SK-N-SH treated with all-trans-retinoic acid at 6 μM for 48 hours (cell line): ENCODE data around the gene GRID1.

Source experiments
- ATAC-seq: fragments of 200-7000 bp; cut with Tn5 transposase; 3 replicates; pipeline ENCODE4 v1.9.1; 2020; ENCODE audit warnings: mild to moderate bottlenecking, moderate library complexity
- ARNTL ChIP-seq: fragments of 450-650 bp; formaldehyde crosslinking; IDR thresholded peaks from 2 replicates; pipeline ENCODE4 v1.5.0; 2020; ENCODE audit warnings: low read depth, mild to moderate bottlenecking, moderate library complexity, borderline replicate concordance
- BACH2 ChIP-seq: fragments of 250-450 bp; sonication (Bioruptor Pico); IDR thresholded peaks from 2 replicates; pipeline ENCODE4 v1.9.0; 2021; ENCODE audit warnings: mild to moderate bottlenecking, borderline replicate concordance
- ESRRG ChIP-seq: fragments of 250-450 bp; sonication (Bioruptor Pico); IDR thresholded peaks from 2 replicates; pipeline ENCODE4 v1.6.1; 2021; ENCODE audit warnings: mild to moderate bottlenecking
- GLIS3 ChIP-seq: fragments of 250-450 bp; sonication (Bioruptor Pico); IDR thresholded peaks from 2 replicates; pipeline ENCODE4 v1.5.0; 2020; ENCODE audit warnings: mild to moderate bottlenecking, moderate library complexity
- ISL1 ChIP-seq: fragments of 250-450 bp; sonication (Bioruptor Pico); IDR thresholded peaks from 2 replicates; pipeline ENCODE4 v2.1.2; 2022; ENCODE audit warnings: mild to moderate bottlenecking, moderate library complexity
- OSR1 ChIP-seq: fragments of 250-450 bp; sonication (Bioruptor Pico); IDR thresholded peaks from 2 replicates; pipeline ENCODE4 v1.8.0; 2022; ENCODE audit warnings: moderate library complexity, mild to moderate bottlenecking, inconsistent platforms
- PPARA ChIP-seq: fragments of 250-450 bp; sonication (Bioruptor Pico); IDR thresholded peaks from 2 replicates; pipeline ENCODE4 v1.5.0; 2020; ENCODE audit warnings: mild to moderate bottlenecking, borderline replicate concordance
- TCF4 ChIP-seq: fragments of 250-450 bp; sonication (Bioruptor Pico); IDR thresholded peaks from 2 replicates; pipeline ENCODE4 v1.8.0; 2021; ENCODE audit warnings: mild to moderate bottlenecking, moderate library complexity, borderline replicate concordance
- TOX ChIP-seq: fragments of 250-450 bp; sonication (Bioruptor Pico); IDR thresholded peaks from 2 replicates; pipeline ENCODE4 v1.8.0; 2021; ENCODE audit warnings: mild to moderate bottlenecking, moderate library complexity, borderline replicate concordance
- ZFP30 ChIP-seq: fragments of 450-650 bp; formaldehyde crosslinking; IDR thresholded peaks from 2 replicates; pipeline ENCODE4 v1.5.0; 2022; ENCODE audit warnings: mild to moderate bottlenecking, moderate library complexity
- ZNF565 ChIP-seq: fragments of 450-650 bp; formaldehyde crosslinking; conservative IDR thresholded peaks from 2 replicates; pipeline ENCODE4 v1.5.0; 2020; ENCODE audit warnings: low read depth, mild to moderate bottlenecking, moderate library complexity
- ZNF8 ChIP-seq: fragments of 450-650 bp; formaldehyde crosslinking; IDR thresholded peaks from 2 replicates; pipeline ENCODE4 v1.5.0; 2020; ENCODE audit warnings: mild to moderate bottlenecking, moderate library complexity
- TF ChIP-seq, protein P1 (sequence below): fragments of 250-450 bp; sonication (Bioruptor Pico); IDR thresholded peaks from 2 replicates; pipeline ENCODE4 v1.5.0; 2020; ENCODE audit warnings: mild to moderate bottlenecking, moderate library complexity
- TF ChIP-seq, protein P2 (sequence below): fragments of 250-450 bp; sonication (Bioruptor Pico); IDR thresholded peaks from 2 replicates; pipeline ENCODE4 v1.5.1; 2021; ENCODE audit warnings: mild to moderate bottlenecking, moderate library complexity
- TF ChIP-seq, protein P3 (sequence below): fragments of 250-450 bp; sonication (Bioruptor Pico); IDR thresholded peaks from 2 replicates; pipeline ENCODE4 v1.8.0; 2021; ENCODE audit warnings: low read depth, mild to moderate bottlenecking, moderate library complexity, borderline replicate concordance
- TF ChIP-seq, protein P4 (sequence below): fragments of 250-450 bp; sonication (Bioruptor Pico); IDR thresholded peaks from 2 replicates; pipeline ENCODE4 v1.8.0; 2020; ENCODE audit warnings: mild to moderate bottlenecking, moderate library complexity, borderline replicate concordance

Gene GRID1

DNA sequence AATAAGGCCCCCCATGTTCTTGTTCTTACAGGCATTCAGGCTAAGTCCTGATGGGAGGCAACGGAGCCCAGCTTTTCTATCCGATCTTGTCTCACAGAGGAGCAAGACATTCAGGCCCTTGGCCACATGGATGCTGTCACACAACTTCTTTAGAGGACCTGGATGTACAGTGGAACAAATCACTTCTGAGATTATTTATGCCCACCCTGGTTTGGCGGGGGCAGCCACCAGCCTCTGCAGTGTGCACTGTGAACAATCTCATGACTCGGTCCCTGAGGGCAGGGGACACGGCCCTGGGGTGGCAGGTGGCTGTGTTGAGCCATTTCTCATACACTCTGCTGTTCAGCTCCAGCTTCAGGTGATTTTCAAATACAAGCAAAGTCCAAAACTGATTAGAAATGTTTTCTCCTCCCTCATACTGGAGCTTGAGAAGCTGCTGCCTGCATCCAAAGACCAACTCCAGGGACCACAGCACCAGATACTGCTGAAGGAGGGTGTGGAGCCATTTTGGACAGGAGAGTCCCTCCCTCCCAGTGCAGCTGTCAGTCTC lies 441.3 kb downstream of the GRID1 start:
- ATAC-seq = no peak
- TF ChIP-seq, protein P1, sequence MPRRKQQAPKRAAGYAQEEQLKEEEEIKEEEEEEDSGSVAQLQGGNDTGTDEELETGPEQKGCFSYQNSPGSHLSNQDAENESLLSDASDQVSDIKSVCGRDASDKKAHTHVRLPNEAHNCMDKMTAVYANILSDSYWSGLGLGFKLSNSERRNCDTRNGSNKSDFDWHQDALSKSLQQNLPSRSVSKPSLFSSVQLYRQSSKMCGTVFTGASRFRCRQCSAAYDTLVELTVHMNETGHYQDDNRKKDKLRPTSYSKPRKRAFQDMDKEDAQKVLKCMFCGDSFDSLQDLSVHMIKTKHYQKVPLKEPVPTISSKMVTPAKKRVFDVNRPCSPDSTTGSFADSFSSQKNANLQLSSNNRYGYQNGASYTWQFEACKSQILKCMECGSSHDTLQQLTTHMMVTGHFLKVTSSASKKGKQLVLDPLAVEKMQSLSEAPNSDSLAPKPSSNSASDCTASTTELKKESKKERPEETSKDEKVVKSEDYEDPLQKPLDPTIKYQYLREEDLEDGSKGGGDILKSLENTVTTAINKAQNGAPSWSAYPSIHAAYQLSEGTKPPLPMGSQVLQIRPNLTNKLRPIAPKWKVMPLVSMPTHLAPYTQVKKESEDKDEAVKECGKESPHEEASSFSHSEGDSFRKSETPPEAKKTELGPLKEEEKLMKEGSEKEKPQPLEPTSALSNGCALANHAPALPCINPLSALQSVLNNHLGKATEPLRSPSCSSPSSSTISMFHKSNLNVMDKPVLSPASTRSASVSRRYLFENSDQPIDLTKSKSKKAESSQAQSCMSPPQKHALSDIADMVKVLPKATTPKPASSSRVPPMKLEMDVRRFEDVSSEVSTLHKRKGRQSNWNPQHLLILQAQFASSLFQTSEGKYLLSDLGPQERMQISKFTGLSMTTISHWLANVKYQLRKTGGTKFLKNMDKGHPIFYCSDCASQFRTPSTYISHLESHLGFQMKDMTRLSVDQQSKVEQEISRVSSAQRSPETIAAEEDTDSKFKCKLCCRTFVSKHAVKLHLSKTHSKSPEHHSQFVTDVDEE (CRISPR knock-in tag) = no peak
- TF ChIP-seq ESRRG (CRISPR knock-in tag) = no peak
- TF ChIP-seq, protein P2, sequence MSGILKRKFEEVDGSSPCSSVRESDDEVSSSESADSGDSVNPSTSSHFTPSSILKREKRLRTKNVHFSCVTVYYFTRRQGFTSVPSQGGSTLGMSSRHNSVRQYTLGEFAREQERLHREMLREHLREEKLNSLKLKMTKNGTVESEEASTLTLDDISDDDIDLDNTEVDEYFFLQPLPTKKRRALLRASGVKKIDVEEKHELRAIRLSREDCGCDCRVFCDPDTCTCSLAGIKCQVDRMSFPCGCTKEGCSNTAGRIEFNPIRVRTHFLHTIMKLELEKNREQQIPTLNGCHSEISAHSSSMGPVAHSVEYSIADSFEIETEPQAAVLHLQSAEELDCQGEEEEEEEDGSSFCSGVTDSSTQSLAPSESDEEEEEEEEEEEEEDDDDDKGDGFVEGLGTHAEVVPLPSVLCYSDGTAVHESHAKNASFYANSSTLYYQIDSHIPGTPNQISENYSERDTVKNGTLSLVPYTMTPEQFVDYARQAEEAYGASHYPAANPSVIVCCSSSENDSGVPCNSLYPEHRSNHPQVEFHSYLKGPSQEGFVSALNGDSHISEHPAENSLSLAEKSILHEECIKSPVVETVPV (CRISPR knock-in tag) = no peak
- TF ChIP-seq ZNF565 (CRISPR knock-in tag) = no peak
- TF ChIP-seq, all 23 proteins: peak for 0

DNA sequence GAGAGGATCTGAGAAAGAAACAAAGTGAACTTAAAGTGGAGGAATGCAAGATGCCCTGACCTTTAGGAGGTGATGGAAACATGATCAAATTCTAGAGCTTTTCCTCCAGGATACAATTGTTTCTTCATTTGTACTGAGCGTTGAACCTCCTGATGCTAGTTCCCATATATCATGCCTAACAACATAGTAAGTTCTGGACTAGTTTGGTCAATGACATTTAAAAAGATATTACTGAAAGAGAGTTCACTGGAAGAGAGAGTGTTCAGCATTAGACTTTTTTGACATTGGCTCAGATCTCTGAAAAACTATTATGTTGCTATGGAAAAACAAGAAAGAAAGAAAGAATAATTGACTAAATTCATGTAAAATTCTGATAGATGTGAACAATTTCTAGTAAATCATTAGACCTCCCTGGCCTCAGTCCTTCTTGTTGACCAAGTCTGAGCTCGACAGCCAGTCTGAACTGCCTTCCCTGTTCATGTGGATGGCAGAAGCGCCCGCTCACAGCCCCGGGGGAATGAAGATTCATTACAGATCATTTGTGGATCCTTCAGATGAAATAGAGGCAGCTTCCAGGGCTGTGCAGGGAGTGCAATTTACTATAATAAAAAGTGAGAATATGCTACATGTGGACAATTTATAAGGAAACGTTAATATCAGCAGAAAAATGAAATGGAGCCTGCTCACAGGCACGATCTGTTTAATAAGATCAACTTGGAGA lies 442.1 kb downstream of the GRID1 start:
- TF ChIP-seq, protein P1 (CRISPR knock-in tag) = no peak
- no peak for TF ChIP-seq TCF4 (CRISPR knock-in tag)
- no peak for TF ChIP-seq ZNF565 (CRISPR knock-in tag)
- TF ChIP-seq, protein P3, sequence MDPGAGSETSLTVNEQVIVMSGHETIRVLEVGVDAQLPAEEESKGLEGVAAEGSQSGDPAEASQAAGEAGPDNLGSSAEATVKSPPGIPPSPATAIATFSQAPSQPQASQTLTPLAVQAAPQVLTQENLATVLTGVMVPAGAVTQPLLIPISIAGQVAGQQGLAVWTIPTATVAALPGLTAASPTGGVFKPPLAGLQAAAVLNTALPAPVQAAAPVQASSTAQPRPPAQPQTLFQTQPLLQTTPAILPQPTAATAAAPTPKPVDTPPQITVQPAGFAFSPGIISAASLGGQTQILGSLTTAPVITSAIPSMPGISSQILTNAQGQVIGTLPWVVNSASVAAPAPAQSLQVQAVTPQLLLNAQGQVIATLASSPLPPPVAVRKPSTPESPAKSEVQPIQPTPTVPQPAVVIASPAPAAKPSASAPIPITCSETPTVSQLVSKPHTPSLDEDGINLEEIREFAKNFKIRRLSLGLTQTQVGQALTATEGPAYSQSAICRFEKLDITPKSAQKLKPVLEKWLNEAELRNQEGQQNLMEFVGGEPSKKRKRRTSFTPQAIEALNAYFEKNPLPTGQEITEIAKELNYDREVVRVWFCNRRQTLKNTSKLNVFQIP (CRISPR knock-in tag) = no peak
- no peak for TF ChIP-seq GLIS3 (CRISPR knock-in tag)
- TF ChIP-seq ZFP30 (CRISPR knock-in tag) = no peak
- TF ChIP-seq, protein P2 (CRISPR knock-in tag) = no peak
- TF ChIP-seq ISL1 = no peak
- no peak for TF ChIP-seq ESRRG (CRISPR knock-in tag)
- no peak for TF ChIP-seq OSR1 (CRISPR knock-in tag)
- TF ChIP-seq TOX (CRISPR knock-in tag) = no peak
- TF ChIP-seq ZNF8 (CRISPR knock-in tag) = no peak
- no peak for TF ChIP-seq ARNTL (CRISPR knock-in tag)
- TF ChIP-seq, protein P4, sequence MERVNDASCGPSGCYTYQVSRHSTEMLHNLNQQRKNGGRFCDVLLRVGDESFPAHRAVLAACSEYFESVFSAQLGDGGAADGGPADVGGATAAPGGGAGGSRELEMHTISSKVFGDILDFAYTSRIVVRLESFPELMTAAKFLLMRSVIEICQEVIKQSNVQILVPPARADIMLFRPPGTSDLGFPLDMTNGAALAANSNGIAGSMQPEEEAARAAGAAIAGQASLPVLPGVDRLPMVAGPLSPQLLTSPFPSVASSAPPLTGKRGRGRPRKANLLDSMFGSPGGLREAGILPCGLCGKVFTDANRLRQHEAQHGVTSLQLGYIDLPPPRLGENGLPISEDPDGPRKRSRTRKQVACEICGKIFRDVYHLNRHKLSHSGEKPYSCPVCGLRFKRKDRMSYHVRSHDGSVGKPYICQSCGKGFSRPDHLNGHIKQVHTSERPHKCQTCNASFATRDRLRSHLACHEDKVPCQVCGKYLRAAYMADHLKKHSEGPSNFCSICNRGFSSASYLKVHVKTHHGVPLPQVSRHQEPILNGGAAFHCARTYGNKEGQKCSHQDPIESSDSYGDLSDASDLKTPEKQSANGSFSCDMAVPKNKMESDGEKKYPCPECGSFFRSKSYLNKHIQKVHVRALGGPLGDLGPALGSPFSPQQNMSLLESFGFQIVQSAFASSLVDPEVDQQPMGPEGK = no peak
- TF ChIP-seq BACH2 (CRISPR knock-in tag) = no peak
- no peak for TF ChIP-seq PPARA
- TF ChIP-seq, all 23 proteins: peak for 0
- no peak for ATAC-seq
